Neural cell (in vitro differentiated cells): Measurements from ENCODE around the gene CFAP221. TPM values are rescaled to one million over a fixed set of nuclear protein-coding genes. Genes with fewer than 3 reads are reported as not detected.
A peak's percentile ranks its signal among the peaks of the same experiment; 100 is the strongest.

Experiments used
- H2AFZ ChIP-seq: fragments of 200-600, 300-800 bp; sonication (generic), shearing (Covaris generic); 2 replicates; pipeline ENCODE4 v1.6.0; 2014; ENCODE audit warnings: low read depth, mild to moderate bottlenecking, antibody characterized with exemption, low read length, moderate library complexity
- H3F3A ChIP-seq: fragments of 200-600 bp; shearing (Covaris generic); 2 replicates; pipeline ENCODE4 v1.6.1; 2016; ENCODE audit warnings: mild to moderate bottlenecking, moderate library complexity, mixed read lengths, antibody characterized with exemption, low read length; ENCODE audit not compliant: insufficient read depth, poor library complexity, severe bottlenecking
- H3K27ac ChIP-seq: fragments of 200-600, 300-800 bp; sonication (generic), shearing (Covaris generic); 2 replicates; pipeline ENCODE4 v1.5.1; 2014; ENCODE audit warnings: mild to moderate bottlenecking, low read length, moderate library complexity
- H3K27me3 ChIP-seq: fragments of 300-800, 200-600 bp; sonication (generic), shearing (Covaris generic); 2 replicates; pipeline ENCODE4 v1.6.0; 2014; ENCODE audit warnings: mild to moderate bottlenecking, low read depth, low read length, moderate library complexity; ENCODE audit not compliant: insufficient read depth
- H3K36me3 ChIP-seq: fragments of 300-800, 200-600 bp; sonication (generic), shearing (Covaris generic); 2 replicates; pipeline ENCODE4 v1.5.1; 2014; ENCODE audit warnings: mild to moderate bottlenecking, antibody characterized with exemption, low read length, moderate library complexity; ENCODE audit not compliant: insufficient read depth
- H3K4me2 ChIP-seq: fragments of 300-800, 200-600 bp; sonication (generic), shearing (Covaris generic); 2 replicates; pipeline ENCODE4 v1.6.0; 2014; ENCODE audit warnings: mild to moderate bottlenecking, low read length
- H3K4me3 ChIP-seq: fragments of 300-800, 200-600 bp; sonication (generic), shearing (Covaris generic); 2 replicates; pipeline ENCODE4 v1.5.1; 2014; ENCODE audit warnings: mild to moderate bottlenecking, low read length, moderate library complexity
- H3K79me2 ChIP-seq: fragments of 200-600 bp; shearing (Covaris generic); replicated peaks from 2 replicates; pipeline ENCODE4 v1.6.0; 2014; ENCODE audit warnings: mild to moderate bottlenecking, low read length, moderate library complexity; ENCODE audit not compliant: insufficient read depth
- H3K9ac ChIP-seq: fragments of 300-800, 200-600 bp; sonication (generic), shearing (Covaris generic); 2 replicates; pipeline ENCODE4 v1.6.1; 2016; ENCODE audit warnings: mild to moderate bottlenecking, low read length, mixed read lengths
- H3K9me2 ChIP-seq: fragments of 200-600 bp; shearing (Covaris generic); 2 replicates; pipeline ENCODE4 v1.6.1; 2016; ENCODE audit warnings: mild to moderate bottlenecking, low read length, mixed read lengths; ENCODE audit not compliant: insufficient read depth
- H3K9me3 ChIP-seq: fragments of 200-600, 300-800 bp; sonication (generic), shearing (Covaris generic); 2 replicates; pipeline ENCODE4 v1.6.1; 2016; ENCODE audit warnings: mild to moderate bottlenecking, mixed run types, low read length, moderate library complexity, mixed read lengths
- H4K20me1 ChIP-seq: fragments of 200-600 bp; shearing (Covaris generic); 2 replicates; pipeline ENCODE4 v1.6.1; 2016; ENCODE audit warnings: mild to moderate bottlenecking, mixed run types; ENCODE audit not compliant: insufficient read depth
- CTCF ChIP-seq: fragments of 450-650 bp; IDR thresholded peaks from 2 replicates; pipeline ENCODE4 v1.5.1; 2014; ENCODE audit warnings: antibody characterized with exemption, mild to moderate bottlenecking, moderate library complexity; ENCODE audit not compliant: poor library complexity, severe bottlenecking
- EP300 ChIP-seq: fragments of 450-650 bp; conservative IDR thresholded peaks from 2 replicates; pipeline ENCODE4 v1.6.1; 2014; ENCODE audit warnings: antibody characterized with exemption, mild to moderate bottlenecking, moderate library complexity; ENCODE audit not compliant: poor library complexity, severe bottlenecking
- POLR2AphosphoS5 ChIP-seq: IDR thresholded peaks from 2 replicates; pipeline ENCODE4 v1.6.1; 2012
- REST ChIP-seq: IDR thresholded peaks from 2 replicates; pipeline ENCODE4 v1.6.1; 2012; ENCODE audit warnings: borderline replicate concordance
- SMC3 ChIP-seq: fragments of 450-650 bp; conservative IDR thresholded peaks from 2 replicates; pipeline ENCODE4 v1.6.1; 2014; ENCODE audit warnings: antibody characterized with exemption, mild to moderate bottlenecking, moderate library complexity; ENCODE audit not compliant: poor library complexity
- TAF1 ChIP-seq: IDR thresholded peaks from 2 replicates; pipeline ENCODE4 v1.6.1; 2012; ENCODE audit warnings: low read depth
- polyA plus RNA-seq: library from polyadenylated mRNA; depleted of rRNA; stranded (reverse); fragments of >200 nt; gene quantifications from 2 replicates; pipeline ENCODE4 v1.2.3, GENCODE V29; 2014

CFAP221 gene
- polyA plus RNA-seq, 1 donor from 2014 or later = 7.0 TPM

GRCh38 chr2:119683713-119684443 lies 139.6 kb downstream of the CFAP221 start:
- H3K4me2 ChIP-seq = peak overlapping the region; percentile 5
- no peaks in the 10 kb centered on the region for H3K9me2 ChIP-seq
- H3K36me3 ChIP-seq = no peaks in the 10 kb centered on the region
- peak overlapping the region; percentile 34 for H3K4me3 ChIP-seq
- H3K27me3 ChIP-seq = no peaks in the 10 kb centered on the region
- H3K27ac ChIP-seq = peak overlapping the region; percentile 29
- no peaks in the 10 kb centered on the region for H3K79me2 ChIP-seq
- no peak overlapping the region for H2AFZ ChIP-seq
- H3F3A ChIP-seq = no peaks in the 10 kb centered on the region
- peak overlapping the region; percentile 20 for H3K9ac ChIP-seq
- H3K9me3 ChIP-seq = no peaks in the 10 kb centered on the region
- no peak for TF ChIP-seq EP300
- TF ChIP-seq SMC3 = no peak
- TF ChIP-seq POLR2AphosphoS5 = peak; percentile 37
- no peak for TF ChIP-seq REST
- no peaks in the 10 kb centered on the region for H4K20me1 ChIP-seq

GRCh38 chr2:119684518-119684917 lies 140.3 kb downstream of the CFAP221 start:
- peak overlapping the region; percentile 29 for H3K27ac ChIP-seq

More at GRCh38 chr2:119684518-119684917, 140.3 kb downstream of the CFAP221 start:
- Histone ChIP-seq H3K9me2 (no peaks in the 10 kb centered on the region), H3K4me2 (peak overlapping the region; percentile 26), H3F3A (no peaks in the 10 kb centered on the region), H3K27me3 (no peaks in the 10 kb centered on the region), H3K36me3 (no peaks in the 10 kb centered on the region), H3K9me3 (no peaks in the 10 kb centered on the region), H4K20me1 (no peaks in the 10 kb centered on the region), H3K4me3 (peak overlapping the region; percentile 34), H3K79me2 (no peaks in the 10 kb centered on the region), H2AFZ (no peak overlapping the region), H3K9ac (peak overlapping the region; percentile 20)
- TF ChIP-seq TAF1 = no peak
- no peak for TF ChIP-seq CTCF
